C4-2B (cell line): ENCODE data around the gene MAML3.

Experiments used
- H3K27ac ChIP-seq: fragments of 450-650 bp; 2 replicates; pipeline ENCODE4 v1.5.1; 2017
- CTCF ChIP-seq: fragments of 450-650 bp; conservative IDR thresholded peaks from 2 replicates; pipeline ENCODE4 v1.5.1; 2017; ENCODE audit warnings: mild to moderate bottlenecking
- ZFX ChIP-seq: fragments of 450-650 bp; IDR thresholded peaks from 2 replicates; pipeline ENCODE4 v1.6.1; 2017

Gene MAML3

GRCh38 chr4:139721789-139722188 lies 432.2 kb downstream of the MAML3 start:
- no peak overlapping the region for H3K27ac ChIP-seq

GRCh38 chr4:139720806-139721205 lies 433.2 kb downstream of the MAML3 start:
- TF ChIP-seq ZFX, result no peak
- no peak for TF ChIP-seq CTCF
- H3K27ac ChIP-seq, result no peak overlapping the region

More at GRCh38 chr4:139721789-139722188, 432.2 kb downstream of the MAML3 start:
- TF ChIP-seq ZFX (no peak), CTCF (no peak)

GRCh38 chr4:139719381-139720101 lies 434.4 kb downstream of the MAML3 start:
- TF ChIP-seq CTCF (no peak), ZFX (no peak)
- no peak overlapping the region for H3K27ac ChIP-seq

GRCh38 chr4:139718833-139719232 lies 435.2 kb downstream of the MAML3 start:
- H3K27ac ChIP-seq, result no peak overlapping the region
- TF ChIP-seq CTCF (no peak), ZFX (no peak)

- H3K27ac ChIP-seq, result no peak overlapping the region
- TF ChIP-seq ZFX (no peak), CTCF (no peak)
These were observed 435.6 kb downstream of the MAML3 start for GRCh38 chr4:139718358-139718757.

- TF ChIP-seq ZFX (no peak), CTCF (no peak)
- no peak overlapping the region for H3K27ac ChIP-seq
These were observed 438.1 kb downstream of the MAML3 start for GRCh38 chr4:139715746-139716391.

- no peak overlapping the region for H3K27ac ChIP-seq
- TF ChIP-seq ZFX (no peak), CTCF (no peak)
These were observed 441.1 kb downstream of the MAML3 start for GRCh38 chr4:139712882-139713281.
